HPDE6-E6E7 (cell line): ENCODE data around the gene RGCC.

Source experiments
- DNase-seq: peaks from one replicate; pipeline ENCODE4 v3.0.0; 2011; ENCODE audit warnings: missing footprints; ENCODE audit errors: extremely low spot score

RGCC gene

DNA sequence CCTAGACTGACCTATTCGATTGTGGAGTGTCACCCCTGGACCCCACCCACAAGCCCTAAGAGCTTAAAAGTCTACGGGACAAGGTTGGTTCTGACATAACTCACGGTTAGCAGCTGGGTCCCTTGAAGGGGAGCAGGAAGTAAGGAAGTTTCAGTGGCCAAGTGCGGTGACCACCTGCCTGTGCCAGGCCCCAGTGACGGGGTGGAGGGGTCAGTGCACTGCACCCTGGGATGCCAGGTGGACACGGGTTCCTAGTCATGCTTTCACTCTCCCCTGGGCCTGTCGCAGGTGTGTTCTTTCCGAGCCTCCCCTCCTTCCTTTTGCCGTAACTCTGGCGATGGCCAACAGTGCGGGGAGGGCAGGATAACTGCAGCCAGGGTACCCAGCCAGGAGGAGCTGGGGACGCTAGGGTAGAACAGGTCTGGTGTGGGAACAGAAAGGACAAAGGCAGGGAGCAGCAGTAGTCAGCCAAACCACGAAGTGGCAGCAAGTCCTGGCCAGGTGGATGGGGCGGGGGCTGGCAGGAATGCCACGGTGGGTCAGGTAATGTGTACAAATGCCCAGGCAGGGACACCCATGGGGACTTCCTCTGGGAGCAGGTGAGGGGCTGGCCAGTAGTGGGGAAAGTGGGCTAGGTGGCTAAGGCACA, 58.3 kb downstream of the RGCC start:
- DNase-seq: no peak

DNA sequence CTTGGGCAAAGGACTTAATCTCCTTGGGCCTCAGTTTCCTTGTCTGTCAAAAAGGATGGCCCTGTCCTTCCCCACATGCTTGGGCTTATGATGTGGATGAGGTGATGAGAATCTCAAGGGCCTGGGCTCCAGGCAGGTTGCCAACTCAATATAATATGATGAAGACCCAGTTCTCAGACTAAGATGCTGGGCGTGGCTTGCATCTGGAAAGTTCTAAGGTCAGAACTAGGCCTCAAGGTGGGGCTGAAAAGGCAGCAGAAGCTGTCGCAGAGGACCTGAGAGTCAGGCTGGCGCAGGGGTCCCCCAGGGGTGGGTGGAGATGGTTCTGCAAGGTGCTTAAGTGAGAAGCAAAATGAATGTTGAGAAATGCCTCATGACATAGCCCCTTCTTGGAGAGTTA, 58.8 kb downstream of the RGCC start:
- no peak for DNase-seq

DNA sequence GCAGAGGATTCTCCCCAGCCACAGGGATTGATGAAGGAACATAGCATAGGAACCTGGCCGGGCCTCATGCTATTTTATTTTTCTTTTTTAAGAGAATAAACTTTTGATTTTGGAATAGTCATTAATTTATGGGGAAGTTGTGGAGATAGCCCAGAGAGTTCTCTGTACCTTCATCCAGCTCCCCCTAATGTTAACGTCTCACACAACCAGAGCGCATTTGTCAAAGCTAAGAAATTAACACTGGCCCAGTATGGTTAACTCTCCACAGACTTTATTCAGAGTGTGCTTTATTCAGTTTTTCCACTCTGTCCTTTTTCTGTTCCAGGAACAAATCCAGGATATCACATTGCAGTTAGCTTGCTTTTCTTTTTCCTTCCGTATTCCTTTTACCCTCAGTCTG, 59.4 kb downstream of the RGCC start:
- no peak for DNase-seq

DNA sequence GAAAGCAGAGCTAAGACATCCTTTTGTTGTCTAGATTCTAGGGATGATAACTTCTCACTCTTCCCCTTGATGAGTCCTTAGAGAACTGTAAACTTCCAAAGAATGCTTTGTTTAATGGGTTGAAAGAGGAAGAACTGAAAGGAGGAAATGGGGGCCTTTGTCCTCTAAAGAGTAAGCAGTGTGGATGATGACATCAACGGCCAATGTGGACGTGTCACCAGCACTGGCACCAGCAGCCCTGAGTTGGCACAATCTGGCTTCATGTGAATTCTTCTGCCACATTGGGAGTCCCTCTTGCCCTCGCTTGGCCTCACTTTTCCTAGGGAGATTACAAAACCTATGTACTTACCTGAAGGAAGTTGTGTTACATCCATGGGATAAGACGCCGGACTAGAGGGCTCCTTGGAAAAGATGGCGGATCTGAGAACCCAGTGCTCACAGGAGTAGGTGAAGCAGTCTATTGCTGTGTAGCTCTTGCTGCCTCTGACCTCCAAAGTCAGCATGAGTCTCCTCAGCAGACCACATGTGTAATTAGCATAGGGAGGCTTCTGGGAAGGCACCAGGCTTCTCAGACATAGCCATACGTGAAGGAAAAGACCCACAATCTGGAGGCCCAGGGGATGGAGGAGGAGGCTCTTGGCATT, 62.8 kb downstream of the RGCC start:
- DNase-seq: no peak
